D721Med (cell line): ENCODE data around the gene UBIAD1.
A peak's percentile ranks its signal among the peaks of the same experiment; 100 is the strongest.

ENCODE experiments used
- DNase-seq: peaks from one replicate; pipeline ENCODE4 v3.0.0; 2011; ENCODE audit warnings: low spot score; ENCODE audit not compliant: insufficient read length
- FAIRE-seq: peaks from 2 replicates; lab custom pipeline; 2011; peaks lifted over from hg19 to GRCh38; lab: Jason Lieb, UNC
- CTCF ChIP-seq: IDR thresholded peaks from 2 replicates; pipeline ENCODE4 v1.5.1; 2012; ENCODE audit warnings: mild to moderate bottlenecking, control low read depth; ENCODE audit not compliant: insufficient read depth; ENCODE audit errors: missing control alignments

UBIAD1 gene

GRCh38 chr1:11245904-11246719 lies 26.9 kb upstream of the UBIAD1 start:
- TF ChIP-seq CTCF, result no peak
- DNase-seq, result no peak
- FAIRE-seq, result no peak

GRCh38 chr1:11248169-11248568 lies 24.8 kb upstream of the UBIAD1 start:
- DNase-seq (no peak), FAIRE-seq (no peak)
- peak; percentile 12 for TF ChIP-seq CTCF

- no peak for DNase-seq
- FAIRE-seq, result no peak
- no peak for TF ChIP-seq CTCF
Observed at GRCh38 chr1:11252538-11252937, 20.5 kb upstream of the UBIAD1 start.

- no peak for TF ChIP-seq CTCF
- no peak for FAIRE-seq
Observed at GRCh38 chr1:11253226-11253625, 19.8 kb upstream of the UBIAD1 start.

GRCh38 chr1:11256299-11256698 lies 16.7 kb upstream of the UBIAD1 start:
- TF ChIP-seq CTCF, result no peak
- DNase-seq (no peak), FAIRE-seq (no peak)

More at GRCh38 chr1:11253226-11253625, 19.8 kb upstream of the UBIAD1 start:
- no peak for DNase-seq

- FAIRE-seq, result no peak
- peak; percentile 18 for TF ChIP-seq CTCF
- peak; percentile 47 for DNase-seq
Observed at GRCh38 chr1:11262171-11263049, 10.6 kb upstream of the UBIAD1 start, which contains the start of gene MTOR. Gene MTOR (minus strand): TSS chr1:11262551. CDS start chr1:11259409, 3,142 bp downstream.
